ENCODE results near the gene MED12L.

DNA sequence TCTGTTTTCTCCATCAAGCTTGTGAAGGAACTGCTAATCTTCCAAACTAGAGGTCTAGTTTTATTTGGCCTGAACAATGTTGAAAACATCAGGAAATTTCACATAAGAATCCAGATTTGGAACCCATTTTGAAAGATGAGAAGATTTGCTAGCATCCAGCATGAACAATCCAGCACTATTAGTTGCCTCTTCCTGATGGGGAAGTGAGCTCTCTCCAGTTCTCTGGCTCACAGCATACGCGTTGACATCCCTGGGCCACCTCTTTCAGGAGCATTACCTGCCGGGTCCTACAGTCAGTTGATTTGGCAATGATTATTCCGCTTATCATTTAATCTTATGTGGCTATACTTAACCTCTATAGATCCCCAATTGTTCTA lies 220.3 kb downstream of the MED12L start:
- no peak for TF ChIP-seq POLR2A (IDR thresholded peaks at IDR 0.05)
- TF ChIP-seq, protein P1, sequence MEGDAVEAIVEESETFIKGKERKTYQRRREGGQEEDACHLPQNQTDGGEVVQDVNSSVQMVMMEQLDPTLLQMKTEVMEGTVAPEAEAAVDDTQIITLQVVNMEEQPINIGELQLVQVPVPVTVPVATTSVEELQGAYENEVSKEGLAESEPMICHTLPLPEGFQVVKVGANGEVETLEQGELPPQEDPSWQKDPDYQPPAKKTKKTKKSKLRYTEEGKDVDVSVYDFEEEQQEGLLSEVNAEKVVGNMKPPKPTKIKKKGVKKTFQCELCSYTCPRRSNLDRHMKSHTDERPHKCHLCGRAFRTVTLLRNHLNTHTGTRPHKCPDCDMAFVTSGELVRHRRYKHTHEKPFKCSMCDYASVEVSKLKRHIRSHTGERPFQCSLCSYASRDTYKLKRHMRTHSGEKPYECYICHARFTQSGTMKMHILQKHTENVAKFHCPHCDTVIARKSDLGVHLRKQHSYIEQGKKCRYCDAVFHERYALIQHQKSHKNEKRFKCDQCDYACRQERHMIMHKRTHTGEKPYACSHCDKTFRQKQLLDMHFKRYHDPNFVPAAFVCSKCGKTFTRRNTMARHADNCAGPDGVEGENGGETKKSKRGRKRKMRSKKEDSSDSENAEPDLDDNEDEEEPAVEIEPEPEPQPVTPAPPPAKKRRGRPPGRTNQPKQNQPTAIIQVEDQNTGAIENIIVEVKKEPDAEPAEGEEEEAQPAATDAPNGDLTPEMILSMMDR (IDR thresholded peaks at IDR 0.05) = no peak

Data from thyroid gland (tissue), 4 donors.